Common myeloid progenitor, CD34-positive (primary cell): ENCODE results near the gene YTHDF2.

Experiments used
- CTCF ChIA-PET: fragments of 350-600 bp; sonication (Branson Sonifier 250); formaldehyde crosslinking; loops from one replicate; lab custom pipeline; 2021; ENCODE audit warnings: antibody characterized with exemption; lab: Charles Lee
- POLR2A ChIA-PET: fragments of 350-600 bp; sonication (Branson Sonifier 250); formaldehyde crosslinking; loops from one replicate; lab custom pipeline; 2021; ENCODE audit warnings: antibody characterized with exemption; lab: Charles Lee
- DNase-seq, 3 donors: peaks; one replicate each; pipeline versions ENCODE4 v3.0.0 to v3.0.0-alpha.2; 2013
- H3K27ac ChIP-seq, 2 experiments: 1 replicate in 1 of 2; 2 replicates in 1 of 2; pipeline ENCODE4 v1.7.0; 2013; ENCODE audit warnings: inconsistent platforms in 2 of 2, low read length in 2 of 2, mild to moderate bottlenecking in 2 of 2, low read depth in 1 of 2, moderate library complexity in 1 of 2; ENCODE audit not compliant: severe bottlenecking in 2 of 2, insufficient read depth in 1 of 2, poor library complexity in 1 of 2
- H3K27me3 ChIP-seq, 5 experiments: replicated peaks in 2 of 5; 1 replicate in 3 of 5; 2 replicates in 2 of 5; pipeline versions ENCODE4 v1.6.1 to v1.7.0; 2013; ENCODE audit warnings: low read length in 4 of 5, mild to moderate bottlenecking in 2 of 5, moderate library complexity in 2 of 5, inconsistent platforms in 1 of 5; ENCODE audit not compliant: insufficient read depth in 5 of 5, control insufficient read depth in 4 of 5
- H3K36me3 ChIP-seq, 4 experiments: 1 replicate in 2 of 4; 2 replicates in 2 of 4; pipeline versions ENCODE4 v1.6.1 to v1.7.0; 2013; ENCODE audit warnings: low read length in 3 of 4, control low read depth in 1 of 4, mild to moderate bottlenecking in 1 of 4; ENCODE audit not compliant: control insufficient read depth in 4 of 4, insufficient read depth in 4 of 4
- H3K4me1 ChIP-seq, 4 experiments: 1 replicate in 3 of 4; 2 replicates in 1 of 4; pipeline versions ENCODE4 v1.6.1 to v1.7.1; 2013; ENCODE audit warnings: low read length in 3 of 4, mild to moderate bottlenecking in 3 of 4, control low read depth in 1 of 4, inconsistent platforms in 1 of 4, moderate library complexity in 1 of 4; ENCODE audit not compliant: control insufficient read depth in 4 of 4, insufficient read depth in 4 of 4; ENCODE audit errors: control extremely low read depth in 1 of 4
- H3K4me3 ChIP-seq, 7 experiments: 1 replicate in 4 of 7; 2 replicates in 3 of 7; pipeline versions ENCODE4 v1.5.1 to v1.7.0; 2013; ENCODE audit warnings: mild to moderate bottlenecking in 7 of 7, low read length in 6 of 7, moderate library complexity in 6 of 7, inconsistent platforms in 2 of 7, low read depth in 2 of 7, control low read depth in 1 of 7; ENCODE audit not compliant: insufficient read depth in 4 of 7, control insufficient read depth in 1 of 7; ENCODE audit errors: extremely low read depth in 1 of 7
- H3K9me3 ChIP-seq, 5 experiments: 1 replicate in 4 of 5; 2 replicates in 1 of 5; pipeline versions ENCODE4 v1.6.1 to v1.7.1; 2013; ENCODE audit warnings: low read length in 4 of 5, mild to moderate bottlenecking in 2 of 5, inconsistent platforms in 1 of 5, low read depth in 1 of 5, moderate library complexity in 1 of 5; ENCODE audit not compliant: control insufficient read depth in 4 of 5, insufficient read depth in 2 of 5; ENCODE audit errors: control extremely low read depth in 1 of 5
- WGBS: methylation state at CpG from one replicate; pipeline ENCODE4 v1.1.5; 2013; ENCODE audit not compliant: insufficient coverage; 5-methylcytosine and 5-hydroxymethylcytosine counted together

Gene YTHDF2

DNA sequence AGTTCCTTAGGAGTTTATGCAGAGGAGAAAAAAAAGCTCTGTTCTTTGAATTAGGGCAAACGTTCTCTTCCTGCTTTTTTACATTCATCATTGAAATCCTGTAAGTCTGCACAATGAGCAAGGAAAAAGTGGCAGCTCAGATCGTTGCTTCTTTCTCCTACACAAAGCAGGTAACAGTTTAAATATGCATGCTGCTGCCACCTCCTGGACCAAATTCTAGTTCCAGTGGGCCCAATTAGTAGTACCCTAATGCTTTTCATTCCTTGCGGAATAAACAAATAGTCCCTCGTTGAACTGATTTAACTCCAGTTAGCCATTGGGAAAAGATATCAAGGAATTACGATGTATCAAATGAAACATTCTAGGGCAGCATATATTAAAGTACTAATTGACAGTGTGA lies 20.1 kb downstream of the YTHDF2 start:
- ChIA-PET CTCF (interaction anchor here (0.9 to 3.0 kb wide), 7 partner anchors 10 to 119 kb away, joined by 3 to 11 read pairs (median 4); partner anchors contain the start of gene YTHDF2), POLR2A (no interaction called here)
- Histone ChIP-seq H3K27ac (no peak overlapping the region), H3K4me1 (peaks cover 0 to 12% (median 1%) of the 10 kb centered on the region in 4 experiments), H3K36me3 (peaks cover 18 to 62% (median 29%) of the 10 kb centered on the region in 4 experiments), H3K27me3 (no peaks in the 10 kb centered on the region), H3K9me3 (no peaks in the 10 kb centered on the region), H3K4me3 (no peak overlapping the region)
- DNase-seq = peak; percentile 28 to 34 (median 33)
- WGBS = 33% methylated on average over 3 of the region's 5 CpGs

DNA sequence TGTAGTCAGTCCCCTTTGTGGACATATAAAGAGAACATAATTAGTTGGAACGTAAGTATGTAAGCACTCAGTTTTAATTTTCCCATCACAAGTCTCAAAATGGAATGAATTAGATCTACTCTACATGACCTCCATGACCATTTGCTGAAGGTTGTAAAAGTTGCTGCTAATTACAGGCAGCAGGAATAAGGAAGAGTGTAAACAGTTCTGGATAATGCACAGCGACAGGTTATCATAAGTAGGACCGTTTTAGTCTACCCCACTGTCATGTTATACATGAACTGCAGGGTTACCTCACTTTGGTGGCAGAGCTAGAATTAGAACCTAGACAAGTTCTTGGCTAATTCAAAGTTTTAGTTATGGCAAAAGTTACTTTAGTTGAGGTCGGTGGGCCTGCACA lies 21.7 kb downstream of the YTHDF2 start:
- H3K27me3 ChIP-seq = no peaks in the 10 kb centered on the region
- WGBS = 100% methylated on average over 2 of the region's 4 CpGs
- DNase-seq = no peak
- ChIA-PET POLR2A (no interaction called here), CTCF (interaction anchor here (1.3 to 3.0 kb wide), 2 partner anchors 11 to 22 kb away, joined by 4 to 9 read pairs; partner anchors contain the start of gene YTHDF2)
- H3K4me1 ChIP-seq = peaks cover 0 to 12% (median 1%) of the 10 kb centered on the region in 4 experiments
- H3K36me3 ChIP-seq = peaks cover 17 to 65% (median 27%) of the 10 kb centered on the region in 4 experiments
- H3K9me3 ChIP-seq = no peaks in the 10 kb centered on the region
- H3K4me3 ChIP-seq = no peak overlapping the region
- no peak overlapping the region for H3K27ac ChIP-seq

DNA sequence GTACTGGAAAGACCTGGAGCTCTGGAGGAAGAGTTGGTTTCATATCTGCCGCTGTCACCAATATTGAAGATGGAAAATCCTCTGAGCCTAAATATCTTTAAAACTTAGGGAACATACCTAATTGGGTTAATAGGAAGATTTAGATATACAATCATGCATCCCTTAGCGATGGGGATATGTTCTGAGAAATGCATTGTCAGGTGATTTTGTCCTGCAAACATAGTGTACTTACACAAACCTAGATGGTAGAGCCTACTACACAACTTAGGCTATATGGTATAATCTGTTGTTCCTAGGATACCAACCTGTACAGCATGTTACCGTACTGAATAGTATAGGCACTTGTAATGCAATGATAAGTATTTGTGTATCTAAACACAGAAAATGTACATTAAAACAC lies 22.5 kb downstream of the YTHDF2 start:
- POLR2A ChIA-PET = no interaction called here

DNA sequence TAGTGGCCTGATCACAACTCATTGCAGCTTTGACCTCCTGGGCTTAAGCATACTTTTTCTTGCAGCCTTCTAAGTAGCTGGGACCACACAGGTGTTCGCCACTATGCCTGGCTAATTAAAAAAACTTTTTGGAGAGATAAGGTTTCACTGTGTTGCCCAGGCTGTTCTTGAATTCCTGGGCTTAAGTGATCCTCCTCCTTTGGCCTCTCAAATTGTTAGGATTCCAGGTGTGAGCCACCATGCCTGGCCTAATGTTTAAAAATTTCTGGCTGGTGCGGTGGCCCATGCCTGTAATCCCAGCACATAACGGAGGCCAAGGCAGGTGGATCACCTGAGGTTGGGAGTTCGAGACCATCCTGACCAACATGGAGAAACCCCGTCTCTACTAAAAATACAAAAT lies 24.4 kb downstream of the YTHDF2 start:
- WGBS = 92% methylated on average over 4 of the region's 5 CpGs
- CTCF ChIA-PET = interaction anchor here (1.2 kb wide), 1 partner anchor 14 kb away, joined by 3 read pairs; no protein-coding TSS in a partner anchor
- no peak overlapping the region for H3K4me3 ChIP-seq
- no peaks in the 10 kb centered on the region for H3K9me3 ChIP-seq
- peaks cover 0 to 11% (median 1%) of the 10 kb centered on the region in 4 experiments for H3K4me1 ChIP-seq
- no peaks in the 10 kb centered on the region for H3K27me3 ChIP-seq
- POLR2A ChIA-PET = no interaction called here
- peaks cover 21 to 68% (median 34%) of the 10 kb centered on the region in 4 experiments for H3K36me3 ChIP-seq
- no peak overlapping the region for H3K27ac ChIP-seq
- DNase-seq = no peak

More for the DNA sequence above, 22.5 kb downstream of the YTHDF2 start:
- H3K36me3 ChIP-seq = peaks cover 16 to 59% (median 23%) of the 10 kb centered on the region in 4 experiments
- no CpG with 5 or more reads among the region's 3 CpGs for WGBS
- H3K9me3 ChIP-seq = no peaks in the 10 kb centered on the region
- H3K4me3 ChIP-seq = no peak overlapping the region
- H3K27ac ChIP-seq = no peak overlapping the region
- DNase-seq = no peak
- no peaks in the 10 kb centered on the region for H3K27me3 ChIP-seq
- peaks cover 0 to 12% (median 1%) of the 10 kb centered on the region in 4 experiments for H3K4me1 ChIP-seq
- CTCF ChIA-PET = interaction anchor here (1.3 to 3.0 kb wide), 2 partner anchors 12 to 23 kb away, joined by 4 to 9 read pairs; partner anchors contain the start of gene YTHDF2

DNA sequence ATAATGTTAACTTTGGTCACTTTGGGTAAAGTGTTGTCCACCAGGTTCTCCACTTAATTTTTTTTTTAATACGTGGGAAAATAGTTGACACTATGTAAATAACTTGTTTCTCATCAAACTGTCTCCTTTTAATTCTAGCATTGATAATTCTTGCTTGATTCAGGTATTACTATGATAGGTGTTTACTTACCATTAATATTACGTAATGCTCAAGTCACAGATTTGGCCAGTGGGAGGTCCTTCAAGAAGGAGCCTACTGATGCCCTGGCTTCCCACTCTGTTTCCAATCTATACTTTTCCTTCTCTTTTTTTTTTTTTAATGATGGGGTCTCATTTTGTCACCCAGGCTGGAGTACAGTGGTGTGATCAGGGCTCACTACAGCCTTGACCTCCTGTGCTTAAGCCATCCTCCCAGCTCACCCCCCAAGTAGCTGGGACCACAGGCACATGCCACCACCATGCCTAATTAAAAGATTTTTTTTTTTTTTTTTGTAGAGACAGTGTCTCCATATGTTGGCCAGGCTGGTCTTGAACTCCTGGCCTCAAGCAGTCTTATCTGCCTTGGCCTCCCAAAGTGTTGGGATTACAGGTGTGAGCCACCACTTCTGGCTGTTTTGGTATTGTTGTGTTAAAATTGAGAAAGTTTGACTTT lies 29.9 kb downstream of the YTHDF2 start:
- peaks cover 0 to 6% (median 0%) of the 10 kb centered on the region in 4 experiments for H3K4me1 ChIP-seq
- H3K9me3 ChIP-seq = no peaks in the 10 kb centered on the region
- H3K27me3 ChIP-seq = no peaks in the 10 kb centered on the region
- ChIA-PET CTCF (no interaction called here), POLR2A (interaction anchor here (0.6 kb wide), 3 partner anchors 11 to 117 kb away, joined by 3 to 5 read pairs (median 4); no protein-coding TSS in a partner anchor)
- DNase-seq = no peak
- H3K27ac ChIP-seq = no peak overlapping the region
- no CpG with 5 or more reads among the region's 2 CpGs for WGBS
- H3K36me3 ChIP-seq = peaks cover 15 to 54% (median 29%) of the 10 kb centered on the region in 4 experiments
- no peak overlapping the region for H3K4me3 ChIP-seq

DNA sequence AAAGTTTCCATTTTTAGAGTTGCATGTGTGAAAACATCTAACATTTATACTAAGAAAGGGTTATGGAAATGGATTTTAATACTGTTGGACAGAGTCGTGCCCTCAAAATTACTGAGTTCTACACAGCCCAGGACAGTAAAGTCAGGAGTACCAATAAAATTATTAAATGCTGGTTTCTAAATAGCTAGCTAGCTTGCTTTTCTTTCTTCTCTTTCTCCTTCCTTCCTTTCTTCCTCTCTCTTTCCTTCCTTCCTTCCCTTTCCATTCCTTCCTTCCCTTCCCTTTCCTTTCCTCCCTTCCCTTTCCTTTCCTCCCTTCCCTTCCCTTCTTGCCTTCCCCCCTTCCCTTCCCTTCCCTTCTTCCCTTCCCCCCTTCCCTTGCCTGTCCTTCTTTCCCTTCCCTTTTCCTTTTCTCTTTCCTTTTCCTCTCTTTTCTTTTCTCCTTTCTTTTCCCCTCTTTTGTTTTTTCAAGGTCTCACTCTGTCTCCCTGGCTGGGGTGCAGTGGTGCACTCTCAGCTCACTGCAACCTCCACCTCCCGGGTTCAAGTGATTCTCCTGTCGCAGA lies 33.9 kb downstream of the YTHDF2 start:
- Histone ChIP-seq H3K27ac (no peak overlapping the region), H3K4me1 (peaks cover 0 to 14% (median 6%) of the 10 kb centered on the region in 4 experiments), H3K9me3 (no peaks in the 10 kb centered on the region), H3K36me3 (peaks cover 13 to 46% (median 26%) of the 10 kb centered on the region in 4 experiments), H3K4me3 (no peak overlapping the region), H3K27me3 (no peaks in the 10 kb centered on the region)
- DNase-seq = no peak
- WGBS = 96% methylated on average over 2 of the region's 3 CpGs
- POLR2A ChIA-PET = no interaction called here
- CTCF ChIA-PET = no interaction called here
